Renal cortex interstitium (tissue), 11 donors: ENCODE data around the gene ANKRD33B. TPM values are rescaled to one million over a fixed set of nuclear protein-coding genes. Genes with fewer than 3 reads are reported as not detected.
"Not testable (repeated sequence)": the region's sequence is repeated elsewhere in the genome, so short reads cannot be mapped to it uniquely, and the experiment has no call there.

Source experiments
- DNase-seq, 11 donors: peaks; one replicate each; pipeline ENCODE4 v3.0.0-alpha.2; 2013; ENCODE audit warnings: low read depth in 9 of 11, low spot score in 4 of 11; ENCODE audit errors: extremely low read depth in 1 of 11
- polyA plus RNA-seq, 3 donors: library from polyadenylated mRNA; unstranded; fragments of 120-200 nt; gene quantifications; one replicate each; pipeline ENCODE4 v1.2.1, GENCODE V29; 2013; ENCODE audit not compliant: insufficient read length in 3 of 3

Gene ANKRD33B
- polyA plus RNA-seq, 3 donors = 1.9 to 2.0 (median 2.0) TPM

GRCh38 chr5:10534561-10535530 lies 29.0 kb upstream of the ANKRD33B start:
- DNase-seq = no peak

GRCh38 chr5:10536511-10536910 lies 27.4 kb upstream of the ANKRD33B start:
- DNase-seq = no peak

GRCh38 chr5:10536931-10537579 lies 26.8 kb upstream of the ANKRD33B start:
- DNase-seq = no peak

- DNase-seq = no peak
Observed at GRCh38 chr5:10537624-10538023, 26.2 kb upstream of the ANKRD33B start.

GRCh38 chr5:10538103-10538788 lies 25.6 kb upstream of the ANKRD33B start:
- DNase-seq = no peak

- no peak for DNase-seq
Observed at GRCh38 chr5:10538789-10539686, 24.8 kb upstream of the ANKRD33B start.

GRCh38 chr5:10539687-10539998 lies 24.2 kb upstream of the ANKRD33B start:
- DNase-seq = no peak

- no peak for DNase-seq
Observed at GRCh38 chr5:10540036-10540544, 23.8 kb upstream of the ANKRD33B start.

- DNase-seq = no peak
Observed at GRCh38 chr5:10540951-10541646, 22.8 kb upstream of the ANKRD33B start.

- DNase-seq = no peak
Observed at GRCh38 chr5:10542055-10542550, 21.8 kb upstream of the ANKRD33B start.

GRCh38 chr5:10543585-10544040 lies 20.3 kb upstream of the ANKRD33B start:
- DNase-seq = no peak

- DNase-seq = no peak
Observed at GRCh38 chr5:10545084-10545483, 18.8 kb upstream of the ANKRD33B start.

- DNase-seq = no peak
Observed at GRCh38 chr5:10546186-10546585, 17.7 kb upstream of the ANKRD33B start.

GRCh38 chr5:10548418-10549122 lies 15.3 kb upstream of the ANKRD33B start:
- DNase-seq = no peak

GRCh38 chr5:10549123-10549514 lies 14.8 kb upstream of the ANKRD33B start:
- DNase-seq = not testable (repeated sequence)

- no peak for DNase-seq
Observed at GRCh38 chr5:10550222-10550995, 13.5 kb upstream of the ANKRD33B start.

- DNase-seq = no peak
Observed at GRCh38 chr5:10551782-10552138, 12.1 kb upstream of the ANKRD33B start.
